A673 (cell line): Measurements from ENCODE around the gene SELENOS. TPM values are rescaled to one million over a fixed set of nuclear protein-coding genes. Genes with fewer than 3 reads are reported as not detected.

Experiments
- BruUV-seq: library from RNA; stranded (reverse); fragments of 400-500 nt; replicated peaks from 2 replicates; lab custom pipeline; 2021; lab: Mats Ljungman, UMichigan
- CTCF ChIA-PET: fragments of 300-600 bp; sonication (Branson Sonifier 250); formaldehyde crosslinking; loops from one replicate; lab custom pipeline; 2022; ENCODE audit warnings: antibody characterized with exemption; lab: Charles Lee
- POLR2A ChIA-PET: fragments of 300-600 bp; sonication (Branson Sonifier 250); formaldehyde crosslinking; loops from one replicate; lab custom pipeline; 2022; ENCODE audit warnings: antibody characterized with exemption; ENCODE audit not compliant: low non-redundant PET; lab: Charles Lee
- DNase-seq: peaks from one replicate; pipeline ENCODE4 v3.0.0-alpha.2; 2015; ENCODE audit warnings: low spot score
- H3K27ac ChIP-seq: fragments of 200-600 bp; sonication (generic); 2 replicates; pipeline ENCODE4 v1.5.1; 2016; ENCODE audit warnings: mixed run types, low read depth, mild to moderate bottlenecking, mixed read lengths, antibody characterized with exemption, low read length; ENCODE audit not compliant: poor library complexity, severe bottlenecking
- H3K27me3 ChIP-seq: fragments of 200-600 bp; sonication (generic); replicated peaks from 2 replicates; pipeline ENCODE4 v1.6.1; 2017; ENCODE audit warnings: mixed run types, low read depth, mild to moderate bottlenecking, mixed read lengths, antibody characterized with exemption, low read length; ENCODE audit not compliant: insufficient read depth, poor library complexity
- H3K36me3 ChIP-seq: fragments of 200-600 bp; sonication (generic); 2 replicates; pipeline ENCODE4 v1.6.1; 2016; ENCODE audit warnings: mixed run types, mild to moderate bottlenecking, mixed read lengths, antibody characterized with exemption, low read length; ENCODE audit not compliant: insufficient read depth, poor library complexity, severe bottlenecking
- H3K4me1 ChIP-seq: fragments of 200-600 bp; sonication (generic); 2 replicates; pipeline ENCODE4 v1.6.1; 2017; ENCODE audit warnings: mixed run types, mild to moderate bottlenecking, mixed read lengths, antibody characterized with exemption, low read length; ENCODE audit not compliant: insufficient read depth, poor library complexity, severe bottlenecking
- H3K4me3 ChIP-seq: fragments of 200-600 bp; sonication (generic); 2 replicates; pipeline ENCODE4 v1.5.1; 2016; ENCODE audit warnings: low read depth, mixed run types, mild to moderate bottlenecking, mixed read lengths, low read length; ENCODE audit not compliant: poor library complexity, severe bottlenecking
- H3K9me3 ChIP-seq: fragments of 200-600 bp; sonication (generic); 2 replicates; pipeline ENCODE4 v1.6.1; 2016; ENCODE audit warnings: mixed run types, low read depth, mild to moderate bottlenecking, mixed read lengths, antibody characterized with exemption, low read length; ENCODE audit not compliant: poor library complexity, severe bottlenecking
- CTCF ChIP-seq: fragments of 300-800, 200-600 bp; sonication (generic); conservative IDR thresholded peaks from 2 replicates; pipeline ENCODE4 v1.5.1; 2017; ENCODE audit warnings: low read depth, mild to moderate bottlenecking, antibody characterized with exemption, low read length, moderate library complexity, mixed read lengths
- EZH2 ChIP-seq: fragments of 200-600 bp; sonication (generic); IDR thresholded peaks from 2 replicates; pipeline ENCODE4 v1.6.1; 2017; ENCODE audit warnings: borderline replicate concordance, low read depth, mild to moderate bottlenecking, mixed read lengths, antibody characterized with exemption, low read length; ENCODE audit not compliant: poor library complexity, severe bottlenecking
- intact Hi-C: fragments of 100-400 bp; cut with micrococcal nuclease; formaldehyde crosslinking; loops from one replicate; pipeline ENCODE4 v1.10.0; 2022; ENCODE audit not compliant: unreplicated experiment
- total RNA-seq: library from RNA; stranded (reverse); gene quantifications from 2 replicates; pipeline ENCODE4 v1.2.3, GENCODE V29; 2021

SELENOS gene
- total RNA-seq, 1 experiment from 2014 or later: 40.1 TPM

- intact Hi-C loops: loop anchor here (1.0 to 10.0 kb wide), 4 partner anchors 170 to 624 kb away; partner anchors contain the start of gene LRRK1
- DNase-seq: peak; percentile 75
- Histone ChIP-seq H3K27ac (no peak overlapping the region), H3K36me3 (no peaks in the 10 kb centered on the region), H3K27me3 (no peaks in the 10 kb centered on the region), H3K9me3 (no peaks in the 10 kb centered on the region), H3K4me3 (no peak overlapping the region), H3K4me1 (no peaks in the 10 kb centered on the region)
- CTCF ChIA-PET: interaction anchor here (0.6 to 1.4 kb wide), 8 partner anchors 130 to 250 kb away, joined by 3 to 8 read pairs (median 4); no protein-coding TSS in a partner anchor
- TF ChIP-seq EZH2 (no peak), CTCF (peak; percentile 96)
- POLR2A ChIA-PET: no interaction called here
- no TSS peak for BruUV-seq
Observed at GRCh38 chr15:101258238-101259144, 18.8 kb downstream of the SELENOS start.

- ChIA-PET POLR2A (interaction anchor here (0.7 kb wide), 1 partner anchor 156 kb away, joined by 4 read pairs; no protein-coding TSS in a partner anchor), CTCF (interaction anchor here (0.6 kb wide), 1 partner anchor 376 kb away, joined by 3 read pairs; no protein-coding TSS in a partner anchor)
- intact Hi-C loops: loop anchor here (10.0 kb wide), 2 partner anchors 342 to 622 kb away; partner anchors contain the start of gene LRRK1
- Histone ChIP-seq H3K27ac (no peak overlapping the region), H3K4me1 (peaks cover 4% of the 10 kb centered on the region), H3K27me3 (no peaks in the 10 kb centered on the region), H3K36me3 (no peaks in the 10 kb centered on the region), H3K4me3 (no peak overlapping the region), H3K9me3 (no peaks in the 10 kb centered on the region)
- no TSS peak for BruUV-seq
- no peak for TF ChIP-seq EZH2
- TF ChIP-seq CTCF: peak; percentile 62
- DNase-seq: peak; percentile 51
Observed at GRCh38 chr15:101256757-101257156, 20.5 kb downstream of the SELENOS start.

- BruUV-seq: no TSS peak
- ChIA-PET CTCF (interaction anchor here (1.3 kb wide), 1 partner anchor 226 kb away, joined by 4 read pairs; no protein-coding TSS in a partner anchor), POLR2A (no interaction called here)
- H3K4me1 ChIP-seq: peaks cover 4% of the 10 kb centered on the region
- intact Hi-C loops: loop anchor here (10.0 kb wide), 2 partner anchors 341 to 621 kb away; partner anchors contain the start of gene LRRK1
- no peaks in the 10 kb centered on the region for H3K36me3 ChIP-seq
- H3K27me3 ChIP-seq: no peaks in the 10 kb centered on the region
- no peak overlapping the region for H3K4me3 ChIP-seq
- no peak for DNase-seq
- H3K27ac ChIP-seq: no peak overlapping the region
- no peaks in the 10 kb centered on the region for H3K9me3 ChIP-seq
- TF ChIP-seq EZH2 (no peak), CTCF (no peak)
Observed at GRCh38 chr15:101255615-101256241, 21.6 kb downstream of the SELENOS start.
